Activated T-cell treated with anti-CD3 and anti-CD28 coated beads for 4 hours (primary cell): ENCODE data around the gene CCL2.
"Not testable (repeated sequence)": the region's sequence is repeated elsewhere in the genome, so short reads cannot be mapped to it uniquely, and the experiment has no call there.

Experiments
- DNase-seq: peaks from one replicate; pipeline ENCODE4 v3.0.0-alpha.2; 2020

Gene CCL2

GRCh38 chr17:34254651-34255380, at the start of gene CCL2:
Gene CCL2, plus strand, starts transcription at chr17:34255285. Its CDS starts 65 bp downstream, at chr17:34255350.
- DNase-seq: no peak

- no peak for DNase-seq
Measured at GRCh38 chr17:34205401-34205800, 49.7 kb upstream of the CCL2 start.

- no peak for DNase-seq
Measured at GRCh38 chr17:34206569-34206968, 48.5 kb upstream of the CCL2 start.

- DNase-seq: no peak
Measured at GRCh38 chr17:34207572-34207971, 47.5 kb upstream of the CCL2 start.

- DNase-seq: no peak
Measured at GRCh38 chr17:34218748-34219147, 36.3 kb upstream of the CCL2 start.

GRCh38 chr17:34219405-34219804, 35.7 kb upstream of the CCL2 start:
- no peak for DNase-seq

- DNase-seq: no peak
Measured at GRCh38 chr17:34220045-34220751, 34.9 kb upstream of the CCL2 start.

GRCh38 chr17:34220752-34221395, 34.2 kb upstream of the CCL2 start:
- no peak for DNase-seq

GRCh38 chr17:34221411-34221810, 33.7 kb upstream of the CCL2 start:
- no peak for DNase-seq

GRCh38 chr17:34222722-34223497, 32.2 kb upstream of the CCL2 start:
- no peak for DNase-seq

GRCh38 chr17:34225046-34225445, 30.0 kb upstream of the CCL2 start:
- no peak for DNase-seq

- DNase-seq: no peak
Measured at GRCh38 chr17:34226011-34226743, 28.9 kb upstream of the CCL2 start.

- DNase-seq: no peak
Measured at GRCh38 chr17:34226744-34227034, 28.4 kb upstream of the CCL2 start.

- DNase-seq: not testable (repeated sequence)
Measured at GRCh38 chr17:34227293-34227692, 27.8 kb upstream of the CCL2 start.

- DNase-seq: no peak
Measured at GRCh38 chr17:34227707-34228106, 27.4 kb upstream of the CCL2 start.

GRCh38 chr17:34228781-34229180, 26.3 kb upstream of the CCL2 start:
- no peak for DNase-seq

- no peak for DNase-seq
Measured at GRCh38 chr17:34230342-34230741, 24.7 kb upstream of the CCL2 start.

GRCh38 chr17:34234616-34235015, 20.5 kb upstream of the CCL2 start:
- no peak for DNase-seq

- DNase-seq: no peak
Measured at GRCh38 chr17:34235389-34236028, 19.6 kb upstream of the CCL2 start.

- DNase-seq: no peak
Measured at GRCh38 chr17:34236281-34236892, 18.7 kb upstream of the CCL2 start.

- no peak for DNase-seq
Measured at GRCh38 chr17:34237458-34237857, 17.6 kb upstream of the CCL2 start.

GRCh38 chr17:34241062-34241461, 14.0 kb upstream of the CCL2 start:
- DNase-seq: no peak
